Mucosa of descending colon (tissue), 3 donors: Measurements from ENCODE around the gene KCNK13. TPM values are rescaled to one million over a fixed set of nuclear protein-coding genes. Genes with fewer than 3 reads are reported as not detected.
"Not testable (repeated sequence)": the region's sequence is repeated elsewhere in the genome, so short reads cannot be mapped to it uniquely, and the experiment has no call there.

Source experiments
- ATAC-seq: fragments of 200-7000 bp; cut with Tn5 transposase; one replicate; pipeline ENCODE4 v1.9.1; 2020; ENCODE audit warnings: mild to moderate bottlenecking, moderate library complexity
- DNase-seq, 3 donors: peaks; one replicate each; pipeline ENCODE4 v3.0.0-alpha.2; 2020
- H3K36me3 ChIP-seq: fragments of 200-600 bp; one replicate; pipeline ENCODE4 v1.8.0; 2021; ENCODE audit warnings: low read depth, mild to moderate bottlenecking
- H3K4me1 ChIP-seq: fragments of 200-600 bp; one replicate; pipeline ENCODE4 v1.8.0; 2021; ENCODE audit warnings: low read depth, mild to moderate bottlenecking
- H3K4me3 ChIP-seq: fragments of 200-600 bp; one replicate; pipeline ENCODE4 v1.8.0; 2021; ENCODE audit warnings: mild to moderate bottlenecking
- H3K9me3 ChIP-seq: fragments of 200-600 bp; one replicate; pipeline ENCODE4 v1.8.0; 2021; ENCODE audit warnings: mild to moderate bottlenecking
- CTCF ChIP-seq: fragments of 200-600 bp; IDR thresholded peaks from one replicate; pipeline ENCODE4 v1.8.0; 2022; ENCODE audit warnings: antibody characterized with exemption, mild to moderate bottlenecking
- intact Hi-C, 2 donors: fragments of 100-400 bp; cut with DNase I in 1 of 2; cut with micrococcal nuclease in 1 of 2; formaldehyde crosslinking; loops; one replicate each; pipeline versions ENCODE4 v1.11.0 to v1.11.1; 2022; cut with DNase I, micrococcal nuclease
- total RNA-seq, 3 donors: library from RNA; stranded (reverse); fragmentation: NEBNext Ultra II Directional in 2 of 3; extraction: Animal tissue kit (Norgen Biotek cat#: 25700) in 2 of 3; gene quantifications; one replicate each; pipeline versions ENCODE4 v1.2.1 to v1.2.4, GENCODE V29; 2021 to 2023
- donor health status: DM: no; HTN: no; CAD: no; lungs with moderate emphysema.
- donor health status: DM: no; HTN: no; CAD: no.
- donor health status: DM: no; HTN: yes; CAD: no.

KCNK13 gene
- total RNA-seq, 3 donors from 2014 or later = 0.25 to 0.67 (median 0.29) TPM

- no peaks in the 10 kb centered on the region for H3K9me3 ChIP-seq
- no peak overlapping the region for H3K4me3 ChIP-seq
- ATAC-seq (no peak), DNase-seq (no peak)
- no peak for TF ChIP-seq CTCF
- intact Hi-C loops = no loop called here
- H3K36me3 ChIP-seq = no peaks in the 10 kb centered on the region
- H3K4me1 ChIP-seq = no peaks in the 10 kb centered on the region
Measured at GRCh38 chr14:90088176-90088575, 26.4 kb downstream of the KCNK13 start.

- DNase-seq, intact Hi-C loops, H3K9me3 ChIP-seq, H3K4me1 ChIP-seq, ATAC-seq, H3K36me3 ChIP-seq, H3K4me3 ChIP-seq: not testable (repeated sequence)
Measured at GRCh38 chr14:90089486-90089885, 27.7 kb downstream of the KCNK13 start.

GRCh38 chr14:90091393-90091792, 29.6 kb downstream of the KCNK13 start:
- H3K4me1 ChIP-seq = no peaks in the 10 kb centered on the region
- DNase-seq (no peak), ATAC-seq (no peak)
- no peak for TF ChIP-seq CTCF
- H3K9me3 ChIP-seq = no peaks in the 10 kb centered on the region
- no peaks in the 10 kb centered on the region for H3K36me3 ChIP-seq
- H3K4me3 ChIP-seq = no peak overlapping the region
- intact Hi-C loops = no loop called here

GRCh38 chr14:90093942-90094595, 32.3 kb downstream of the KCNK13 start:
- H3K4me3 ChIP-seq = no peak overlapping the region
- no peaks in the 10 kb centered on the region for H3K9me3 ChIP-seq
- intact Hi-C loops = no loop called here
- H3K36me3 ChIP-seq = no peaks in the 10 kb centered on the region
- DNase-seq (no peak), ATAC-seq (no peak)
- no peaks in the 10 kb centered on the region for H3K4me1 ChIP-seq
- no peak for TF ChIP-seq CTCF

- DNase-seq = no peak
- H3K36me3 ChIP-seq = no peaks in the 10 kb centered on the region
- H3K4me1 ChIP-seq = no peaks in the 10 kb centered on the region
- TF ChIP-seq CTCF = no peak
- H3K9me3 ChIP-seq = no peaks in the 10 kb centered on the region
- ATAC-seq = no peak
- no peak overlapping the region for H3K4me3 ChIP-seq
- intact Hi-C loops = no loop called here
Measured at GRCh38 chr14:90095096-90095495, 33.3 kb downstream of the KCNK13 start.

- Histone ChIP-seq H3K4me3 (no peak overlapping the region), H3K36me3 (no peaks in the 10 kb centered on the region), H3K4me1 (no peaks in the 10 kb centered on the region), H3K9me3 (no peaks in the 10 kb centered on the region)
- no peak for DNase-seq
- no peak for ATAC-seq
- no peak for TF ChIP-seq CTCF
- intact Hi-C loops = no loop called here
Measured at GRCh38 chr14:90096566-90096965, 34.8 kb downstream of the KCNK13 start.
